Progenitor cell of endocrine pancreas (in vitro differentiated cells): ENCODE results near the gene TEC. TPM values are rescaled to one million over a fixed set of nuclear protein-coding genes. Genes with fewer than 3 reads are reported as not detected.
A peak's percentile ranks its signal among the peaks of the same experiment; 100 is the strongest.

Experiments
- DNase-seq: peaks from one replicate; pipeline ENCODE4 v3.0.0; 2021; ENCODE audit warnings: low spot score; ENCODE audit not compliant: unreplicated experiment
- H3K27ac Mint-ChIP-seq: 2 replicates; pipeline ENCODE4 v1.8.0; 2021; ENCODE audit warnings: mild to moderate bottlenecking, moderate library complexity, mixed read lengths
- H3K27me3 Mint-ChIP-seq: 2 replicates; pipeline ENCODE4 v1.8.0; 2021; ENCODE audit warnings: mixed read lengths
- H3K36me3 Mint-ChIP-seq: 2 replicates; pipeline ENCODE4 v1.8.0; 2022; ENCODE audit warnings: mixed read lengths; ENCODE audit not compliant: insufficient read depth
- H3K4me1 Mint-ChIP-seq: 2 replicates; pipeline ENCODE4 v1.8.0; 2021; ENCODE audit warnings: low read depth, mixed read lengths
- H3K4me3 Mint-ChIP-seq: 2 replicates; pipeline ENCODE4 v1.8.0; 2021; ENCODE audit warnings: low read depth, mild to moderate bottlenecking, moderate library complexity, mixed read lengths
- H3K9me3 Mint-ChIP-seq: 2 replicates; pipeline ENCODE4 v1.8.0; 2021; ENCODE audit warnings: low read depth, mixed read lengths
- CTCF ChIP-seq: fragments of 200-600 bp; sonication (generic); IDR thresholded peaks from one replicate; pipeline ENCODE4 v1.5.0; 2021; ENCODE audit warnings: antibody characterized with exemption, mild to moderate bottlenecking; ENCODE audit not compliant: unreplicated experiment
- total RNA-seq: library from RNA; stranded (reverse); gene quantifications from 2 replicates; pipeline ENCODE4 v1.2.1, GENCODE V29; 2021

Gene TEC
- total RNA-seq, 1 donor from 2014 or later = 3.4 TPM

- H3K4me3 Mint-ChIP-seq = no peak overlapping the region
- peak; percentile 47 for TF ChIP-seq CTCF
- H3K27me3 Mint-ChIP-seq = no peaks in the 10 kb centered on the region
- H3K4me1 Mint-ChIP-seq = peaks cover 1% of the 10 kb centered on the region
- peaks cover 2% of the 10 kb centered on the region for H3K36me3 Mint-ChIP-seq
- H3K9me3 Mint-ChIP-seq = peaks cover 3% of the 10 kb centered on the region
- DNase-seq = no peak
- H3K27ac Mint-ChIP-seq = no peak overlapping the region
Observed at GRCh38 chr4:48275247-48275646, 5.6 kb upstream of the TEC start.

- H3K27me3 Mint-ChIP-seq = no peaks in the 10 kb centered on the region
- no peak for DNase-seq
- H3K27ac Mint-ChIP-seq = no peak overlapping the region
- H3K9me3 Mint-ChIP-seq = no peaks in the 10 kb centered on the region
- no peak overlapping the region for H3K4me3 Mint-ChIP-seq
- no peak for TF ChIP-seq CTCF
- peaks cover 7% of the 10 kb centered on the region for H3K4me1 Mint-ChIP-seq
- H3K36me3 Mint-ChIP-seq = no peaks in the 10 kb centered on the region
Observed at GRCh38 chr4:48271626-48272025, 2.0 kb upstream of the TEC start.

GRCh38 chr4:48270951-48271473 is 1.4 kb upstream of the TEC start:
- TF ChIP-seq CTCF = no peak
- Mint-ChIP-seq H3K4me3 (no peak overlapping the region), H3K9me3 (no peaks in the 10 kb centered on the region), H3K27ac (no peak overlapping the region), H3K4me1 (peaks cover 7% of the 10 kb centered on the region), H3K36me3 (no peaks in the 10 kb centered on the region), H3K27me3 (no peaks in the 10 kb centered on the region)
- no peak for DNase-seq

- Mint-ChIP-seq H3K36me3 (no peaks in the 10 kb centered on the region), H3K27me3 (no peaks in the 10 kb centered on the region)
Observed at GRCh38 chr4:48270523-48270897, 872 bp upstream of the TEC start.

GRCh38 chr4:48269861-48270522 is 354 bp upstream of the TEC start:
- Mint-ChIP-seq H3K4me1 (peaks cover 7% of the 10 kb centered on the region), H3K27me3 (no peaks in the 10 kb centered on the region), H3K27ac (peak overlapping the region; percentile 94), H3K4me3 (peak overlapping the region; percentile 94), H3K9me3 (no peaks in the 10 kb centered on the region), H3K36me3 (no peaks in the 10 kb centered on the region)
- DNase-seq = peak; percentile 91
- peak; percentile 47 for TF ChIP-seq CTCF

More at GRCh38 chr4:48270523-48270897, 872 bp upstream of the TEC start:
- peaks cover 7% of the 10 kb centered on the region for H3K4me1 Mint-ChIP-seq
- DNase-seq = no peak
- H3K9me3 Mint-ChIP-seq = no peaks in the 10 kb centered on the region
- TF ChIP-seq CTCF = no peak
- peak overlapping the region; percentile 94 for H3K4me3 Mint-ChIP-seq
- peak overlapping the region; percentile 94 for H3K27ac Mint-ChIP-seq
